ENCODE results near the gene PLOD2. TPM values are rescaled to one million over a fixed set of nuclear protein-coding genes. Genes with fewer than 3 reads are reported as not detected.

The PLOD2 gene
- total RNA-seq, 2 experiments from 2014 or later = 1.2 to 1.3 TPM

DNA sequence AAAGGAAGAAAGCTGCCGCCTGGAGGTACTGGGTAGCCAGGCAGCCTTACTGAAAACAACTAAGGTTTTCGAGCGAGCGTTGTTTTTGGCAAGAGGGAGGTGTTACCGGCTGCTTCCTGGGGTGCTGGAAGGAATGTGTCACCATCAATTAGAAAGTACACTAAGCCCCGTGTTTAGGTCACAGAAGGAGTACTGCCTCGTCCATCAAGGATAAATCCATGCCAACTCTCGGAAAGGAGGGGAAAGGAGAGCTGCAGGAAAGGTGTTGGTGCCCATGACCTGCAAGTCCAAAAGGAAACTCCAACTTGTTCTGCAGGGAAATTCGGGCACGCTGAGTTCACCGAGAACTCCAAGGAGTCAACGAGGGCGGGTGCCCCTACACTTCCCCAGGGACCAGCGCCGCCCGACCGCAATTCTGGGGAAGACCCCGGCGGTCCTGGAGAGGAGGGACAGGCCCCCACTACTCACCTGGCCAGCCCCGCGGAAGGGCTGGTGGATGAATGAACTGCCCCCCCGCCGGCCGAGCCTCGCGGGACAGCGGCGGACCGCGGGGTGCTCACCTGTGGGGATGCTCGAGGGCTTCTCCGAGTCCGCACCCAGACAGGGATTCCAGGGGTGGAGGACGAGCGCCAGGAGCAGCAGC, 542 bp downstream of the PLOD2 start:
- peaks cover 20% of the 10 kb centered on the region for H3K4me1 Mint-ChIP-seq
- H3K4me3 Mint-ChIP-seq = peak overlapping the region; percentile 49
- DNase-seq = peak; percentile 10
- H3K27me3 Mint-ChIP-seq = peaks cover 62% of the 10 kb centered on the region
- H3K27ac Mint-ChIP-seq = no peak overlapping the region
- H3K9me3 Mint-ChIP-seq = no peaks in the 10 kb centered on the region
- no peaks in the 10 kb centered on the region for H3K36me3 Mint-ChIP-seq

GRCh38 chr3:146159616-146160320, 1.2 kb downstream of the PLOD2 start:
- Mint-ChIP-seq H3K27me3 (peaks cover 62% of the 10 kb centered on the region), H3K4me3 (peak overlapping the region; percentile 49), H3K4me1 (peaks cover 20% of the 10 kb centered on the region), H3K36me3 (no peaks in the 10 kb centered on the region), H3K9me3 (no peaks in the 10 kb centered on the region), H3K27ac (no peak overlapping the region)
- DNase-seq = no peak

GRCh38 chr3:146159037-146159436, 1.9 kb downstream of the PLOD2 start:
- Mint-ChIP-seq H3K27ac (no peak overlapping the region), H3K4me1 (peaks cover 20% of the 10 kb centered on the region), H3K4me3 (no peak overlapping the region), H3K27me3 (peaks cover 56% of the 10 kb centered on the region), H3K9me3 (no peaks in the 10 kb centered on the region), H3K36me3 (no peaks in the 10 kb centered on the region)
- no peak for DNase-seq

- Mint-ChIP-seq H3K27me3 (peaks cover 51% of the 10 kb centered on the region), H3K4me3 (no peak overlapping the region), H3K27ac (no peak overlapping the region), H3K9me3 (no peaks in the 10 kb centered on the region), H3K4me1 (peaks cover 17% of the 10 kb centered on the region), H3K36me3 (no peaks in the 10 kb centered on the region)
- DNase-seq = no peak
These were observed 3.5 kb downstream of the PLOD2 start for GRCh38 chr3:146157325-146158060.

- H3K36me3 Mint-ChIP-seq = no peaks in the 10 kb centered on the region
- H3K27me3 Mint-ChIP-seq = peaks cover 44% of the 10 kb centered on the region
- no peak overlapping the region for H3K27ac Mint-ChIP-seq
- no peak overlapping the region for H3K4me3 Mint-ChIP-seq
- no peak for DNase-seq
- H3K4me1 Mint-ChIP-seq = peaks cover 11% of the 10 kb centered on the region
- H3K9me3 Mint-ChIP-seq = no peaks in the 10 kb centered on the region
These were observed 4.2 kb downstream of the PLOD2 start for GRCh38 chr3:146156666-146157314.

DNA sequence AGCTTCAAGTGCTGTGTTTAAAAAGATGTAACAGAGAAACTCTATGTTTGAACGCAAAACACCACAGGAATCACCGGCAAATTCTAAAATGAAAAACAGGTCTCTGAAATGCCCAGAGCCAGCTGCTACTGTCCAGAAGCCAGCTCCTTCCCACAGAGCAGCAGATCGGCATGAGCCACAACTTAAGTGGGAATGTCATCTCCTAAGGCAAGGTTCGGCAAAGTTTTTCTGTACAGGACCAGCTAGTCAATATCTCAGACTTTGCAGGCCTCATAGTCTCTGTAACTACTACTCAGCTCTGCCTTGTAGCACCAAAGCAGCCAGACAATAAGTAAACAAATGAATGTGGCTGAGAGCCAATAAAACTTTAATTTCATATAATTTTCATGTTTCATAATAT, 4.9 kb downstream of the PLOD2 start:
- Mint-ChIP-seq H3K4me3 (no peak overlapping the region), H3K4me1 (peaks cover 7% of the 10 kb centered on the region), H3K36me3 (no peaks in the 10 kb centered on the region), H3K9me3 (no peaks in the 10 kb centered on the region), H3K27ac (no peak overlapping the region), H3K27me3 (peaks cover 42% of the 10 kb centered on the region)
- DNase-seq = no peak

GRCh38 chr3:146154995-146155394, 6.0 kb downstream of the PLOD2 start:
- DNase-seq = no peak
- Mint-ChIP-seq H3K27ac (no peak overlapping the region), H3K27me3 (peaks cover 42% of the 10 kb centered on the region), H3K9me3 (no peaks in the 10 kb centered on the region), H3K4me1 (peaks cover 3% of the 10 kb centered on the region), H3K36me3 (no peaks in the 10 kb centered on the region), H3K4me3 (no peak overlapping the region)

DNA sequence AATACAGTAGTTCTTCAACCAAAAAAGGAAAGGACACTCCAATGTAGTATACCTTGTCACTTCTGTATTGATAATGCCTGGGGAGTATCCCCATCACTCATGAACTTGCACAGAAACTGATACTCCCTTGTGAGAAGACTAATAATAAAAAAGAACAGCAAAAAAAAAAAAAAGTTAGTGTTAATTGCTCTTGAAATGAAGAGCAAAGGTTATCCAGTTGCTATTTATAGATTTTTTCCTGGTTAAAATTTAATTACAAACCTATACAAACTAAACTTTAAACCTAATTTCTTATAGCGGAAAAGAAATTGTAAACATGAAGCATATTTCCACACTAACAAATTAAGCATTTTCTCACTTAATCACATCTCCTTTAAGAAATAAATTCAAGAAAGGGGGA, 6.7 kb downstream of the PLOD2 start:
- no peak overlapping the region for H3K4me3 Mint-ChIP-seq
- H3K36me3 Mint-ChIP-seq = no peaks in the 10 kb centered on the region
- H3K27me3 Mint-ChIP-seq = peaks cover 41% of the 10 kb centered on the region

DNA sequence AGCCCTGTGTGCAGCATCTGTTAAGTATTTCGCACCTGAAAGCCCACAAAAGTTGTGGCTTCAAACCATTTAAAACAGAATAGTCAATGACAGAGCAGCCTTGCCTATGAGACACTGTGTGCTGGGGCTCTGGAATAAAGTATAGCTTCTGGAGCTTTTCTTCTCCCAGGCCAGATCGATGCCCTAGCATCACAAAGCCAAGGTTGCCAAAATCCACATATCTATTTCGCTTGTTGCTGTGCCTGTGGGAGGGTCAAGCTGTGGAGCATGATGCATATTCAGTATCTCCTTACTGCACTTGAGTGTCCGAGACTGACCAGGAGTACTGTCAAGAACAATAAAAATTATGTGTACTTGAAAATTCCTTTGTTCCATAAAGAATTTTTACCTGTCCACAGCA, 7.6 kb downstream of the PLOD2 start:
- Mint-ChIP-seq H3K36me3 (no peaks in the 10 kb centered on the region), H3K4me3 (no peak overlapping the region), H3K4me1 (no peaks in the 10 kb centered on the region), H3K27me3 (peaks cover 32% of the 10 kb centered on the region), H3K27ac (no peak overlapping the region), H3K9me3 (no peaks in the 10 kb centered on the region)
- no peak for DNase-seq

More for the DNA sequence above, 6.7 kb downstream of the PLOD2 start:
- H3K4me1 Mint-ChIP-seq = no peaks in the 10 kb centered on the region
- no peak overlapping the region for H3K27ac Mint-ChIP-seq
- H3K9me3 Mint-ChIP-seq = no peaks in the 10 kb centered on the region
- no peak for DNase-seq

DNA sequence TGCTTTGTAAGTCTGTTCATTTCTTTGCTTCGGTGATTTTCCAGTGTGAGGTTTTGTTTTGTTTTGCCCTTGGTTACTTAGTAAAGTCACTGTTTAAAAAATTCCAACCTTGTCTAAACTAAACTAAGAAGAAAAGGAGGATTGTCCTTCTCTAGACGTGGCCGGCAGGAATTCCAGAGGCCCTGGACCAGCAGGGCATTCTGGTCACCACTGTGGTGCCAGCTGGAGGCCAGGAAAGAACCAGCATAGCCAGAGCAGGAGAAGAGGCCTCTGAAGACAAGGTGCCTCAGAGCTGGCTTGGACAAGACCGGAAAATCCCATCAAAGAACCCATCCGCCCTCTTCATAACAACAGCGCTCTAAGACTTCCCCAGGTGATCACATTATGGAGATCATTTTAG, 8.2 kb downstream of the PLOD2 start:
- no peak overlapping the region for H3K27ac Mint-ChIP-seq
- H3K27me3 Mint-ChIP-seq = peaks cover 28% of the 10 kb centered on the region
- H3K9me3 Mint-ChIP-seq = no peaks in the 10 kb centered on the region
- no peak overlapping the region for H3K4me3 Mint-ChIP-seq
- H3K4me1 Mint-ChIP-seq = no peaks in the 10 kb centered on the region
- no peak for DNase-seq
- no peaks in the 10 kb centered on the region for H3K36me3 Mint-ChIP-seq

DNA sequence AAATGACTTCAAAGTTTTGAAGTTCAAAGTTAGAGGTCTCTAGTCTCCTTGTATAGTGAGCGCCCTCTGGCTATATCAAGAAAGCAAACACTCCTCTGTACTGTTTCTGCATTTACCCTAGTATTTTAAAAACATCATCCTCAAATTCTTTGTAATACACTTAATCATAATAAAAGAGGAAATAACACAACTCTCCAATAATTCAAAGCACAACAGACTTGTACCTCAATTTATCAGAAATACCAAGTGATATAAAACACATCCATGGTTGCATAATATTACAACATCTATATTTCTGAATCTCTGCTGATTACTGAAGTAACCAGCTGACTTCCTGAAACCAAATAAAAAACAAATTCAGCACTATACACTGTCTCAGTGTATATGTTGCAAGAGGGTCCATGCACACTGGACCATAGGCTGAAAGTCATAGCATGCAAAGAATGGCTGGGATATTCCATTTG, 12.5 kb downstream of the PLOD2 start:
- Mint-ChIP-seq H3K4me1 (no peaks in the 10 kb centered on the region), H3K27ac (no peak overlapping the region), H3K27me3 (peaks cover 20% of the 10 kb centered on the region), H3K9me3 (no peaks in the 10 kb centered on the region), H3K36me3 (no peaks in the 10 kb centered on the region), H3K4me3 (no peak overlapping the region)
- no peak for DNase-seq

- H3K4me3 Mint-ChIP-seq = no peak overlapping the region
These were observed 15.3 kb downstream of the PLOD2 start for GRCh38 chr3:146145642-146146041.

GRCh38 chr3:146142757-146143156, 18.2 kb downstream of the PLOD2 start:
- DNase-seq = no peak
- no peaks in the 10 kb centered on the region for H3K9me3 Mint-ChIP-seq
- no peaks in the 10 kb centered on the region for H3K27me3 Mint-ChIP-seq
- no peak overlapping the region for H3K27ac Mint-ChIP-seq
- H3K4me1 Mint-ChIP-seq = no peaks in the 10 kb centered on the region
- no peak overlapping the region for H3K4me3 Mint-ChIP-seq
- H3K36me3 Mint-ChIP-seq = no peaks in the 10 kb centered on the region

More at GRCh38 chr3:146145642-146146041, 15.3 kb downstream of the PLOD2 start:
- Mint-ChIP-seq H3K36me3 (no peaks in the 10 kb centered on the region), H3K27me3 (peaks cover 7% of the 10 kb centered on the region), H3K4me1 (no peaks in the 10 kb centered on the region), H3K9me3 (no peaks in the 10 kb centered on the region), H3K27ac (no peak overlapping the region)
- no peak for DNase-seq

DNA sequence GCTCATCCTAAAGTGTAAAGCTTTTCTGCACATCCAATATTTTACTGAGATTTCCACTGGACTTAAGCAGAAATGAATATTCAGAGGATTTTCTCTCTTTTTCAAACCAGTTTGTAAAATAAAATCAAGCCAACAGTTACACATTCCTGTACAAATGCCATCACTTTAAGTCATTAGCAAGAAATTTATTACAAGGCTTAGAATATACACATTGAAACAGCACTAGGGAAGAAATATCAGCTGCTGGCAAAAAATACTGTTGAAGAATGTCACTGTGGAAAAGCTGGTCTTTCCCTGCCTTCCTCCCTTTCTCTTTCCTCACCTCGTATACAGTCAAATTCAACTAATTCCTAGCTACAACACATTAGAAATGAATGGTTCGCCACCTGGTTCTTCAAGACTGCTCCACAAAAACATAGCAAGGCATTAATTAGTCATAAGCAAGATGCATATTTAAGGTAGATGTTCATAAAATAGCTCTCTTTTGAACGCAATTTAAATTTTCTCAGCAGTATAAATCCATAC, 21.3 kb downstream of the PLOD2 start:
- Mint-ChIP-seq H3K4me3 (no peak overlapping the region), H3K27me3 (no peaks in the 10 kb centered on the region), H3K36me3 (no peaks in the 10 kb centered on the region), H3K4me1 (no peaks in the 10 kb centered on the region), H3K9me3 (no peaks in the 10 kb centered on the region), H3K27ac (no peak overlapping the region)
- DNase-seq = no peak

DNA sequence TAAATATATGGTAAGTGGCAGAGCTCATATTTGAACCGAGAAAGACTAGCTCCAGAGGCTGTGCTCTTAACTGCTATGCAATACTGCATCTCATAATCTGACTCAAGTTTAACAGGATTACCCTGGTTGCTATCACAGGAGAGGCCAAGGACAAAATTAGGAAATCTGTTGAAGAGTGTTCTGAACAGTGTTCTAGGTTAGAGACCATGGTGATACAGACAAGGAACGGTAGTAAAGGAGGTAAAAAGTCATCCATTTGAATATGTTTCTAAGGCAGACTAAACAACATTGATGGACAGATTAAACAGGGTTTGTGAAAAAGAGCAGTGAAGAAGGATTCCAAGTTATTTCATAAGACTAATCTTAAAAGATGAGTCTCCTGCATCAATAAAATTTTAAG, 22.1 kb downstream of the PLOD2 start:
- no peak for DNase-seq
- Mint-ChIP-seq H3K27me3 (no peaks in the 10 kb centered on the region), H3K4me1 (no peaks in the 10 kb centered on the region), H3K36me3 (no peaks in the 10 kb centered on the region), H3K9me3 (no peaks in the 10 kb centered on the region), H3K4me3 (no peak overlapping the region), H3K27ac (no peak overlapping the region)
